SK-N-SH treated with all-trans-retinoic acid at 6 μM for 48 hours (cell line): ENCODE data around the gene KRT15.

ENCODE experiments used
- ATAC-seq: fragments of 200-7000 bp; cut with Tn5 transposase; 3 replicates; pipeline ENCODE4 v1.9.1; 2020; ENCODE audit warnings: mild to moderate bottlenecking, moderate library complexity
- ARNTL ChIP-seq: fragments of 450-650 bp; formaldehyde crosslinking; IDR thresholded peaks from 2 replicates; pipeline ENCODE4 v1.5.0; 2020; ENCODE audit warnings: low read depth, mild to moderate bottlenecking, moderate library complexity, borderline replicate concordance
- BACH2 ChIP-seq: fragments of 250-450 bp; sonication (Bioruptor Pico); IDR thresholded peaks from 2 replicates; pipeline ENCODE4 v1.9.0; 2021; ENCODE audit warnings: mild to moderate bottlenecking, borderline replicate concordance
- ESRRG ChIP-seq: fragments of 250-450 bp; sonication (Bioruptor Pico); IDR thresholded peaks from 2 replicates; pipeline ENCODE4 v1.6.1; 2021; ENCODE audit warnings: mild to moderate bottlenecking
- ISL1 ChIP-seq: fragments of 250-450 bp; sonication (Bioruptor Pico); IDR thresholded peaks from 2 replicates; pipeline ENCODE4 v2.1.2; 2022; ENCODE audit warnings: mild to moderate bottlenecking, moderate library complexity
- OSR1 ChIP-seq: fragments of 250-450 bp; sonication (Bioruptor Pico); IDR thresholded peaks from 2 replicates; pipeline ENCODE4 v1.8.0; 2022; ENCODE audit warnings: moderate library complexity, mild to moderate bottlenecking, inconsistent platforms
- PPARA ChIP-seq: fragments of 250-450 bp; sonication (Bioruptor Pico); IDR thresholded peaks from 2 replicates; pipeline ENCODE4 v1.5.0; 2020; ENCODE audit warnings: mild to moderate bottlenecking, borderline replicate concordance
- RARB ChIP-seq: fragments of 250-450 bp; sonication (Bioruptor Pico); IDR thresholded peaks from 2 replicates; pipeline ENCODE4 v1.8.0; 2021; ENCODE audit warnings: mild to moderate bottlenecking, moderate library complexity
- SNAI2 ChIP-seq: fragments of 250-450 bp; sonication (Bioruptor Pico); IDR thresholded peaks from 2 replicates; pipeline ENCODE4 v1.5.0; 2020; ENCODE audit warnings: mild to moderate bottlenecking, moderate library complexity
- TOX ChIP-seq: fragments of 250-450 bp; sonication (Bioruptor Pico); IDR thresholded peaks from 2 replicates; pipeline ENCODE4 v1.8.0; 2021; ENCODE audit warnings: mild to moderate bottlenecking, moderate library complexity, borderline replicate concordance
- ZC3H10 ChIP-seq: fragments of 250-450 bp; sonication (Bioruptor Pico); IDR thresholded peaks from 2 replicates; pipeline ENCODE4 v1.5.1; 2021; ENCODE audit warnings: mild to moderate bottlenecking, moderate library complexity
- ZFP3 ChIP-seq: fragments of 250-450 bp; sonication (Bioruptor Pico); IDR thresholded peaks from 2 replicates; pipeline ENCODE4 v1.5.0; 2020; ENCODE audit warnings: mild to moderate bottlenecking, moderate library complexity
- ZFP30 ChIP-seq: fragments of 450-650 bp; formaldehyde crosslinking; IDR thresholded peaks from 2 replicates; pipeline ENCODE4 v1.5.0; 2022; ENCODE audit warnings: mild to moderate bottlenecking, moderate library complexity
- ZNF70 ChIP-seq: fragments of 450-650 bp; formaldehyde crosslinking; IDR thresholded peaks from 2 replicates; pipeline ENCODE4 v1.5.0; 2020; ENCODE audit warnings: mild to moderate bottlenecking, moderate library complexity
- ZNF8 ChIP-seq: fragments of 450-650 bp; formaldehyde crosslinking; IDR thresholded peaks from 2 replicates; pipeline ENCODE4 v1.5.0; 2020; ENCODE audit warnings: mild to moderate bottlenecking, moderate library complexity
- TF ChIP-seq, protein P1 (sequence below): fragments of 250-450 bp; sonication (Bioruptor Pico); IDR thresholded peaks from 2 replicates; pipeline ENCODE4 v1.5.0; 2020; ENCODE audit warnings: mild to moderate bottlenecking, moderate library complexity
- TF ChIP-seq, protein P2 (sequence below): fragments of 250-450 bp; sonication (Bioruptor Pico); IDR thresholded peaks from 2 replicates; pipeline ENCODE4 v1.8.0; 2020; ENCODE audit warnings: mild to moderate bottlenecking, moderate library complexity, borderline replicate concordance
- TF ChIP-seq, protein P3 (sequence below): fragments of 250-450 bp; sonication (Bioruptor Pico); IDR thresholded peaks from 2 replicates; pipeline ENCODE4 v1.5.1; 2021; ENCODE audit warnings: mild to moderate bottlenecking, moderate library complexity
- TF ChIP-seq, protein P4 (sequence below): fragments of 250-450 bp; sonication (Bioruptor Pico); IDR thresholded peaks from 2 replicates; pipeline ENCODE4 v1.5.1; 2020; ENCODE audit warnings: low read depth, mild to moderate bottlenecking, moderate library complexity
- TF ChIP-seq, protein P5 (sequence below): fragments of 250-450 bp; sonication (Bioruptor Pico); IDR thresholded peaks from 2 replicates; pipeline ENCODE4 v1.8.0; 2021; ENCODE audit warnings: low read depth, mild to moderate bottlenecking, moderate library complexity, borderline replicate concordance

KRT15 gene

DNA sequence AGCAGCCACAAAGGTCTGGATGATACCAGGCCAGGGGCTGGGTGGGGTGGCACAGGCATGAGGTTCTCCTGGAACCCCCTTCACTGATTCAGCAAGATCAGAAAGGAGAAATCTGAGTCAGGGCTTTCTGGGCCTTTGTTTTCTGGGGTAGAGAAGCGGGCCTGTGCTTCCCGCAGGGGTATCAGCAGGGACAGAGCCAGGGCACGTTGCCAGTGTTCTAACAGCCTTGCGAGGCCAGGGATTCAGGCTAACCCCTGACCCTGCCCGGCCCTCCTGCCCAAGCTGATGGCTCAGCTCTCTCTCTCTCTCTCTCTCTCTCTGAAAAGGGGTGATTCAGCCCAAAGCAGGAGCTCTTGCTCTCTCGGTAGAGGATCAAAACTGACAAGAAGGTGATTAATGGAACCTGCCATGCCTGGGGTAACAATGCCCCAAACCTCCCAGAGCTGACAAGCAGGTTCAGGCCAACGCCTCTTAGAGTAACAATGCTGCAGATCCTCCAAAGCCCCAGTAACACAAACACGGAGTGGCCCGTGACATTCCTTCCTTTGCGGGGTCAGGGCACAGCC lies 11.3 kb downstream of the KRT15 start (continued):
- TF ChIP-seq, protein P1, sequence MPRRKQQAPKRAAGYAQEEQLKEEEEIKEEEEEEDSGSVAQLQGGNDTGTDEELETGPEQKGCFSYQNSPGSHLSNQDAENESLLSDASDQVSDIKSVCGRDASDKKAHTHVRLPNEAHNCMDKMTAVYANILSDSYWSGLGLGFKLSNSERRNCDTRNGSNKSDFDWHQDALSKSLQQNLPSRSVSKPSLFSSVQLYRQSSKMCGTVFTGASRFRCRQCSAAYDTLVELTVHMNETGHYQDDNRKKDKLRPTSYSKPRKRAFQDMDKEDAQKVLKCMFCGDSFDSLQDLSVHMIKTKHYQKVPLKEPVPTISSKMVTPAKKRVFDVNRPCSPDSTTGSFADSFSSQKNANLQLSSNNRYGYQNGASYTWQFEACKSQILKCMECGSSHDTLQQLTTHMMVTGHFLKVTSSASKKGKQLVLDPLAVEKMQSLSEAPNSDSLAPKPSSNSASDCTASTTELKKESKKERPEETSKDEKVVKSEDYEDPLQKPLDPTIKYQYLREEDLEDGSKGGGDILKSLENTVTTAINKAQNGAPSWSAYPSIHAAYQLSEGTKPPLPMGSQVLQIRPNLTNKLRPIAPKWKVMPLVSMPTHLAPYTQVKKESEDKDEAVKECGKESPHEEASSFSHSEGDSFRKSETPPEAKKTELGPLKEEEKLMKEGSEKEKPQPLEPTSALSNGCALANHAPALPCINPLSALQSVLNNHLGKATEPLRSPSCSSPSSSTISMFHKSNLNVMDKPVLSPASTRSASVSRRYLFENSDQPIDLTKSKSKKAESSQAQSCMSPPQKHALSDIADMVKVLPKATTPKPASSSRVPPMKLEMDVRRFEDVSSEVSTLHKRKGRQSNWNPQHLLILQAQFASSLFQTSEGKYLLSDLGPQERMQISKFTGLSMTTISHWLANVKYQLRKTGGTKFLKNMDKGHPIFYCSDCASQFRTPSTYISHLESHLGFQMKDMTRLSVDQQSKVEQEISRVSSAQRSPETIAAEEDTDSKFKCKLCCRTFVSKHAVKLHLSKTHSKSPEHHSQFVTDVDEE (CRISPR knock-in tag): no peak
- TF ChIP-seq, all 23 proteins: peak for 0

DNA sequence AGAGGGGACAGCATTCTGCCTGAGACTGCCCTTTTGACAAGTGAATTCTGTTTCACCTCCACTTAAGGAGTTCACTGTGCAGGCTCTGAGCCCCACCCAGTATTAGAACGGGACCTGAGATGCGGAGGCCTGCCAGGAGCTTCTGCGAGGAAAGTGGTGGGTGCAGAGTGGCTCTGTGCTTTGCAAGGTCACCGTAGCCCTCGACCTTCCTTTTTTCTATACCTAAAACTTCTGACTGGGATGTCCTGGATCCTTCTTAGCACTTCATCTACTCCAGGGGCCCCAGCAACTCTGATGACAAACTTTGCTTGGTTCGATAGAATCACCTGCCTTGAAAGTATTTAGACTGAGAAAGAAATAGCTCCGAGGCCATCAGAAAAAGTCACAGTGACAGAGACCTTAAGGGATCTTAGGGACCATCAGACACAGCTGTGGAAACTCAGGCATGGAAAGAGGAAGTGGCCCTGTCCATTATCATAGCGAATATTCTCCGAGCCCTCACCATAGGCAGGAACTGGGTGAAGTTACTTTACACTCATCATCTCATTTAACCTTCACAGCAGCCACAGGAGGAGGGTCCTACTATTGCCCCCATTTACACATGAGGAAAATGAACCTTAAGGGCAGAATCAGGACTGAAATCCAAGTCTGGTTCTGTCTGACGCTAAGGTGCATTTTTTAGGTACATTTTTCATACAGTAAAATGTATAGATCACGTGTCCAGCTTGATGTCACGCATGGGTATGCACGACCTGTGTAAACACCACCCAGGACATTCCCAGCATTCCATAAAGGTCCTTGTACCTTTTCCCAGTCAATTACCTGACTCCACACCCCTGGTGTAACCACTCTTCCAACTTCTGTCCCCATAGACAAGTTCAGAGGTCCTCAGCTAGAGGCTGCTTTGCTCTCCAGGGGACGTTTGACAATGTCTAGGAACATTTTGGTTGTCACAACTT lies 12.6 kb downstream of the KRT15 start:
- ATAC-seq: no peak
- no peak for TF ChIP-seq ISL1 (CRISPR knock-in tag)
- TF ChIP-seq ZFP30: no peak
- TF ChIP-seq ZC3H10 (CRISPR knock-in tag): no peak
- TF ChIP-seq SNAI2 (CRISPR knock-in tag): no peak
- no peak for TF ChIP-seq BACH2 (CRISPR knock-in tag)
- TF ChIP-seq ARNTL (CRISPR knock-in tag): no peak
- TF ChIP-seq PPARA (CRISPR knock-in tag): no peak
- TF ChIP-seq, protein P2, sequence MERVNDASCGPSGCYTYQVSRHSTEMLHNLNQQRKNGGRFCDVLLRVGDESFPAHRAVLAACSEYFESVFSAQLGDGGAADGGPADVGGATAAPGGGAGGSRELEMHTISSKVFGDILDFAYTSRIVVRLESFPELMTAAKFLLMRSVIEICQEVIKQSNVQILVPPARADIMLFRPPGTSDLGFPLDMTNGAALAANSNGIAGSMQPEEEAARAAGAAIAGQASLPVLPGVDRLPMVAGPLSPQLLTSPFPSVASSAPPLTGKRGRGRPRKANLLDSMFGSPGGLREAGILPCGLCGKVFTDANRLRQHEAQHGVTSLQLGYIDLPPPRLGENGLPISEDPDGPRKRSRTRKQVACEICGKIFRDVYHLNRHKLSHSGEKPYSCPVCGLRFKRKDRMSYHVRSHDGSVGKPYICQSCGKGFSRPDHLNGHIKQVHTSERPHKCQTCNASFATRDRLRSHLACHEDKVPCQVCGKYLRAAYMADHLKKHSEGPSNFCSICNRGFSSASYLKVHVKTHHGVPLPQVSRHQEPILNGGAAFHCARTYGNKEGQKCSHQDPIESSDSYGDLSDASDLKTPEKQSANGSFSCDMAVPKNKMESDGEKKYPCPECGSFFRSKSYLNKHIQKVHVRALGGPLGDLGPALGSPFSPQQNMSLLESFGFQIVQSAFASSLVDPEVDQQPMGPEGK: no peak
- TF ChIP-seq, protein P3, sequence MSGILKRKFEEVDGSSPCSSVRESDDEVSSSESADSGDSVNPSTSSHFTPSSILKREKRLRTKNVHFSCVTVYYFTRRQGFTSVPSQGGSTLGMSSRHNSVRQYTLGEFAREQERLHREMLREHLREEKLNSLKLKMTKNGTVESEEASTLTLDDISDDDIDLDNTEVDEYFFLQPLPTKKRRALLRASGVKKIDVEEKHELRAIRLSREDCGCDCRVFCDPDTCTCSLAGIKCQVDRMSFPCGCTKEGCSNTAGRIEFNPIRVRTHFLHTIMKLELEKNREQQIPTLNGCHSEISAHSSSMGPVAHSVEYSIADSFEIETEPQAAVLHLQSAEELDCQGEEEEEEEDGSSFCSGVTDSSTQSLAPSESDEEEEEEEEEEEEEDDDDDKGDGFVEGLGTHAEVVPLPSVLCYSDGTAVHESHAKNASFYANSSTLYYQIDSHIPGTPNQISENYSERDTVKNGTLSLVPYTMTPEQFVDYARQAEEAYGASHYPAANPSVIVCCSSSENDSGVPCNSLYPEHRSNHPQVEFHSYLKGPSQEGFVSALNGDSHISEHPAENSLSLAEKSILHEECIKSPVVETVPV (CRISPR knock-in tag): no peak
- no peak for TF ChIP-seq ESRRG
- TF ChIP-seq OSR1: no peak
- TF ChIP-seq, protein P1 (CRISPR knock-in tag): no peak
- TF ChIP-seq, protein P4, sequence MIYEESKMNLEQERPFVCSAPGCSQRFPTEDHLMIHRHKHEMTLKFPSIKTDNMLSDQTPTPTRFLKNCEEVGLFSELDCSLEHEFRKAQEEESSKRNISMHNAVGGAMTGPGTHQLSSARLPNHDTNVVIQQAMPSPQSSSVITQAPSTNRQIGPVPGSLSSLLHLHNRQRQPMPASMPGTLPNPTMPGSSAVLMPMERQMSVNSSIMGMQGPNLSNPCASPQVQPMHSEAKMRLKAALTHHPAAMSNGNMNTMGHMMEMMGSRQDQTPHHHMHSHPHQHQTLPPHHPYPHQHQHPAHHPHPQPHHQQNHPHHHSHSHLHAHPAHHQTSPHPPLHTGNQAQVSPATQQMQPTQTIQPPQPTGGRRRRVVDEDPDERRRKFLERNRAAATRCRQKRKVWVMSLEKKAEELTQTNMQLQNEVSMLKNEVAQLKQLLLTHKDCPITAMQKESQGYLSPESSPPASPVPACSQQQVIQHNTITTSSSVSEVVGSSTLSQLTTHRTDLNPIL: no peak
- TF ChIP-seq, all 23 proteins: peak for 0

DNA sequence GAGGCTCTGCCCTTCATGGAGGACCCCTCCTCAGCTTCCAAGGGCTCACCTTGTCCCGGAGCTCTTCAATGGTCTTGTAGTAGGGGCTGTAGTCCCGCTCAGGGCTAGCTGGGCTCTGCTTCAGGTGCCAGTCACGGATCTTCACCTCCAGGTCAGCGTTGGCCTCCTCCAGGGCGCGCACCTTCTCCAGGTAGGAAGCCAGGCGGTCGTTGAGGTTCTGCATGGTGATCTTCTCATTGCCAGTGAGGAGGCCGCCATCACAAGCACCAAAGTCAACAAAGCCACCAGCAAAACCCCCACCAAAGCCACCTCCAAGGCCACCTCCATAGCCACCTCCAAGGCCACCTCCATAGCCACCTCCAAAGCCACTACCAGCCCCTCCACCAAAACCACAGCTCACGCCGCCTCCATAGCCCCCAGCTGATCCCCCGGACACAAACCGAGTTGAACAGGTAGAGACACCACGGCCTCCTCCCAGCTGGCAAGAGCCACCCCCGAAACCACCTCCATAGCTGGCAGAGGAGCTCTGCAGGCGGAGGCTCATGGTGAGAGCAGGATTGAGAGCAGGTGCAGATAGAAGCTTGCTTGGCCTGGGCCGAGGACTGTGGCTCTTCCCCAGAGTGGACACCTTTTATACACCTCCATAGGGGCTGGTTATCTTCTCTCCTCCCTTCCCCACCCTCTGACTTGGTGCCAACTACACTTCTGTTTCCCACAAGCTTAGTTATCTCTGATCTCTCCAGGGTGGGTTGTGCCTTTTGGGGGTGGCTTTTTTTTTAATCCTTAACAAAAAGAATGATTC lies 13.5 kb downstream of the KRT15 start, which contains the start of gene KRT13:
Gene KRT13, minus strand, starts transcription at position 606 of the 802 bp plus-strand sequence. Its CDS starts 62 bp downstream, at position 544.
- ATAC-seq: no peak
- TF ChIP-seq ZNF70: no peak
- no peak for TF ChIP-seq ZFP3 (CRISPR knock-in tag)
- TF ChIP-seq ESRRG: no peak
- TF ChIP-seq OSR1: no peak
- TF ChIP-seq, protein P2: no peak
- no peak for TF ChIP-seq RARB (CRISPR knock-in tag)
- no peak for TF ChIP-seq TOX (CRISPR knock-in tag)
- no peak for TF ChIP-seq ZNF8 (CRISPR knock-in tag)
- TF ChIP-seq, protein P5, sequence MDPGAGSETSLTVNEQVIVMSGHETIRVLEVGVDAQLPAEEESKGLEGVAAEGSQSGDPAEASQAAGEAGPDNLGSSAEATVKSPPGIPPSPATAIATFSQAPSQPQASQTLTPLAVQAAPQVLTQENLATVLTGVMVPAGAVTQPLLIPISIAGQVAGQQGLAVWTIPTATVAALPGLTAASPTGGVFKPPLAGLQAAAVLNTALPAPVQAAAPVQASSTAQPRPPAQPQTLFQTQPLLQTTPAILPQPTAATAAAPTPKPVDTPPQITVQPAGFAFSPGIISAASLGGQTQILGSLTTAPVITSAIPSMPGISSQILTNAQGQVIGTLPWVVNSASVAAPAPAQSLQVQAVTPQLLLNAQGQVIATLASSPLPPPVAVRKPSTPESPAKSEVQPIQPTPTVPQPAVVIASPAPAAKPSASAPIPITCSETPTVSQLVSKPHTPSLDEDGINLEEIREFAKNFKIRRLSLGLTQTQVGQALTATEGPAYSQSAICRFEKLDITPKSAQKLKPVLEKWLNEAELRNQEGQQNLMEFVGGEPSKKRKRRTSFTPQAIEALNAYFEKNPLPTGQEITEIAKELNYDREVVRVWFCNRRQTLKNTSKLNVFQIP (CRISPR knock-in tag): no peak
- no peak for TF ChIP-seq ZC3H10 (CRISPR knock-in tag)
- TF ChIP-seq ARNTL (CRISPR knock-in tag): no peak
- no peak for TF ChIP-seq ISL1 (CRISPR knock-in tag)
- TF ChIP-seq PPARA (CRISPR knock-in tag): no peak
